Endothelial cell of umbilical vein (primary cell): ENCODE measurements around the gene RXYLT1. TPM values are rescaled to one million over a fixed set of nuclear protein-coding genes. Genes with fewer than 3 reads are reported as not detected.

Experiments
- BruUV-seq: library from RNA; stranded (reverse); fragments of 400-500 nt; replicated peaks from 2 replicates; lab custom pipeline; 2021; lab: Mats Ljungman, UMichigan
- CTCF ChIA-PET: fragments of 300-600, 350-600 bp; sonication (Branson Sonifier 250); formaldehyde crosslinking; loops from one replicate; lab custom pipeline; 2021; ENCODE audit warnings: antibody characterized with exemption, inconsistent platforms; lab: Charles Lee
- POLR2A ChIA-PET: fragments of 300-600, 350-600 bp; sonication (Branson Sonifier 250); formaldehyde crosslinking; loops from one replicate; lab custom pipeline; 2021; ENCODE audit warnings: antibody characterized with exemption, inconsistent platforms; lab: Charles Lee
- DNase-seq: peaks from one replicate; pipeline ENCODE4 v3.0.0-alpha.2; 2011; ENCODE audit warnings: low read depth, low spot score
- FAIRE-seq: peaks from 2 replicates; lab custom pipeline; 2011; peaks lifted over from hg19 to GRCh38; lab: Jason Lieb, UNC
- H2AFZ ChIP-seq: 2 replicates; pipeline ENCODE4 v1.6.0; 2012; ENCODE audit warnings: low read depth, low read length, control low read depth, inconsistent platforms
- H3K27ac ChIP-seq: 2 replicates; pipeline ENCODE4 v1.5.1; 2011; ENCODE audit warnings: low read depth, mild to moderate bottlenecking, control low read depth, low read length, moderate library complexity; ENCODE audit not compliant: insufficient read depth
- H3K27me3 ChIP-seq, 2 experiments: 2 replicates each; pipeline versions ENCODE4 v1.6.0 to v1.6.1; 2011; ENCODE audit warnings: low read length in 2 of 2, mixed read lengths in 1 of 2; ENCODE audit not compliant: control insufficient read depth in 2 of 2, insufficient read depth in 2 of 2
- H3K36me3 ChIP-seq, 2 experiments: 2 replicates in 1 of 2; 3 replicates in 1 of 2; pipeline ENCODE4 v1.5.1; 2011; ENCODE audit warnings: low read length in 2 of 2, mild to moderate bottlenecking in 1 of 2, moderate library complexity in 1 of 2; ENCODE audit not compliant: control insufficient read depth in 2 of 2, insufficient read depth in 2 of 2; ENCODE audit errors: extremely low read depth in 1 of 2
- H3K4me1 ChIP-seq: 3 replicates; pipeline ENCODE4 v1.5.1; 2011; ENCODE audit warnings: mild to moderate bottlenecking, low read length; ENCODE audit not compliant: control insufficient read depth, insufficient read depth; ENCODE audit errors: extremely low read depth
- H3K4me2 ChIP-seq: 2 replicates; pipeline ENCODE4 v1.6.1; 2011; ENCODE audit warnings: low read length, control low read depth, mixed read lengths; ENCODE audit not compliant: insufficient read depth
- H3K4me3 ChIP-seq, 3 experiments: fragments of 200-600 bp in 1 of 3; sonication (generic), shearing (Covaris generic) in 1 of 3; replicated peaks in 1 of 3; 2 replicates each; pipeline ENCODE4 v1.5.1; 2011 to 2016; ENCODE audit warnings: control low read depth in 3 of 3, low read length in 3 of 3, mild to moderate bottlenecking in 2 of 3, inconsistent platforms in 1 of 3, low read depth in 1 of 3, moderate library complexity in 1 of 3; ENCODE audit not compliant: insufficient read depth in 1 of 3
- H3K79me2 ChIP-seq: 2 replicates; pipeline ENCODE4 v1.6.0; 2012; ENCODE audit warnings: low read length, inconsistent platforms; ENCODE audit not compliant: control insufficient read depth, insufficient read depth
- H3K9ac ChIP-seq: replicated peaks from 2 replicates; pipeline ENCODE3; 2011; ENCODE audit warnings: low read length, control low read depth; ENCODE audit not compliant: insufficient read depth; ENCODE audit errors: extremely low read depth
- H3K9me1 ChIP-seq: replicated peaks from 3 replicates; pipeline ENCODE4 v1.6.0; 2011; ENCODE audit warnings: mild to moderate bottlenecking, low read length; ENCODE audit not compliant: control insufficient read depth, insufficient read depth; ENCODE audit errors: extremely low read depth
- H3K9me3 ChIP-seq: replicated peaks from 2 replicates; pipeline ENCODE4 v1.5.1; 2012; ENCODE audit warnings: low read length, inconsistent platforms; ENCODE audit not compliant: control insufficient read depth, insufficient read depth
- H4K20me1 ChIP-seq: replicated peaks from 2 replicates; pipeline ENCODE3; 2011; ENCODE audit warnings: mild to moderate bottlenecking, low read length; ENCODE audit not compliant: control insufficient read depth, insufficient read depth; ENCODE audit errors: extremely low read depth
- CTCF ChIP-seq, 2 donors: IDR thresholded peaks; 1 replicate in 1 of 2; 2 replicates in 1 of 2; pipeline ENCODE4 v1.5.1; 2011; ENCODE audit warnings: low read length in 2 of 2, mild to moderate bottlenecking in 2 of 2, moderate library complexity in 2 of 2, control low read depth in 1 of 2, inconsistent platforms in 1 of 2, low read depth in 1 of 2; ENCODE audit not compliant: insufficient read depth in 1 of 2; ENCODE audit errors: extremely low read depth in 1 of 2
- EZH2 ChIP-seq: IDR thresholded peaks from 2 replicates; pipeline ENCODE4 v1.6.1; 2012; ENCODE audit warnings: borderline replicate concordance, low read depth, mild to moderate bottlenecking, moderate library complexity, low read length, inconsistent platforms; ENCODE audit not compliant: severe bottlenecking
- FOS ChIP-seq: IDR thresholded peaks from 2 replicates; pipeline ENCODE4 v1.6.1; 2011; ENCODE audit warnings: mild to moderate bottlenecking, low read length, moderate library complexity, borderline replicate concordance; ENCODE audit not compliant: insufficient read depth
- GATA2 ChIP-seq: IDR thresholded peaks from 2 replicates; pipeline ENCODE4 v1.7.0; 2011; ENCODE audit warnings: low read depth, mild to moderate bottlenecking, moderate library complexity, mixed read lengths, low read length; ENCODE audit not compliant: insufficient read length, insufficient read depth
- JUN ChIP-seq: IDR thresholded peaks from 2 replicates; pipeline ENCODE4 v1.6.1; 2011; ENCODE audit warnings: borderline replicate concordance, low read depth; ENCODE audit not compliant: insufficient read length, insufficient read depth
- MYC ChIP-seq: IDR thresholded peaks from one replicate; pipeline ENCODE4 v1.6.1; 2011; ENCODE audit warnings: mild to moderate bottlenecking, low read depth, low read length
- POLR2A ChIP-seq: IDR thresholded peaks from 2 replicates; pipeline ENCODE4 v1.6.1; 2012; ENCODE audit warnings: low read depth, mild to moderate bottlenecking, control low read depth, low read length
- POLR2AphosphoS5 ChIP-seq: IDR thresholded peaks from 2 replicates; pipeline ENCODE4 v1.6.1; 2012; ENCODE audit warnings: low read depth, mild to moderate bottlenecking, control low read depth, low read length, moderate library complexity; ENCODE audit not compliant: insufficient read depth
- dilution Hi-C: fragments of 300-500 bp; cut with MboI; formaldehyde crosslinking; loops from one replicate; pipeline ENCODE4 v1.15.0; 2019; ENCODE audit warnings: low sequenced_read_pairs; ENCODE audit not compliant: extremely low pct_ligation_motif_present
- intact Hi-C: fragments of 100-400 bp; cut with micrococcal nuclease; formaldehyde crosslinking; loops from one replicate; pipeline ENCODE4 v1.10.0; 2022
- polyA plus RNA-seq, 4 experiments: library from polyadenylated mRNA; depleted of rRNA in 3 of 4; stranded (reverse) in 3 of 4; unstranded in 1 of 4; fragments of >200 nt; gene quantifications; 2 replicates each; pipeline versions ENCODE4 v1.2.1 to v1.2.3, GENCODE V29; 2011 to 2012; ENCODE audit warnings: missing spikeins in 1 of 4
- total RNA-seq: library from RNA; stranded (reverse); gene quantifications from 2 replicates; pipeline ENCODE4 v1.2.3, GENCODE V29; 2021
- TF ChIP-seq, protein P1 (sequence below): IDR thresholded peaks from 2 replicates; pipeline ENCODE4 v1.6.1; 2011; ENCODE audit not compliant: insufficient read depth, insufficient read length

Gene RXYLT1
- total and polyA plus RNA-seq, 2 donors (not counting 3 experiments of a cell fraction or from before 2014, with no cell fraction given) = 8.1 to 13.1 TPM

DNA sequence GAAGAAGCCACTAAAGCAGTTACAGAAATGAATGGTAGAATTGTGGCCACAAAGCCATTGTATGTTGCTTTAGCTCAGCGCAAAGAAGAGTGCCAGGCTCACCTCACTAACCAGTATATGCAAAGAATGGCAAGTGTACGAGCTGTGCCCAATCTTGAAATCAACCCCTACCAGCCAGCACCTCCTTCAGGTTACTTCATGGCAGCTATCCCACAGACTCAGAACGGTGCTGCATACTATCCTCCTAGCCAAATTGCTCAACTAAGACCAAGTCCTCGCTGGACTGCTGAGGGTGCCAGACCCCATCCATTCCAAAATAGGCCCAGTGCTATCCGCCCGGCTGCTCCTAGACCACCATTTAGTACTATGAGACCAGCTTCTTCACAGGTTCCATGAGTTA lies 43.3 kb downstream of the RXYLT1 start:
- no peaks in the 10 kb centered on the region for H3K9me3 ChIP-seq
- H3K36me3 ChIP-seq = no peaks in the 10 kb centered on the region
- H3K27me3 ChIP-seq = peaks cover 0 to 1% of the 10 kb centered on the region in 2 experiments
- H3K27ac ChIP-seq = no peak overlapping the region
- no peak overlapping the region for H3K4me2 ChIP-seq
- FAIRE-seq = no peak
- BruUV-seq = no TSS peak
- no peaks in the 10 kb centered on the region for H3K79me2 ChIP-seq
- no peak overlapping the region for H3K4me3 ChIP-seq
- peaks cover 2% of the 10 kb centered on the region for H3K4me1 ChIP-seq
- ChIA-PET CTCF (interaction anchor here (0.6 to 1.7 kb wide), 5 partner anchors 10 to 433 kb away, joined by 3 to 6 read pairs (median 5); no protein-coding TSS in a partner anchor), POLR2A (no interaction called here)
- no peaks in the 10 kb centered on the region for H3K9me1 ChIP-seq
- dilution Hi-C loops (no loop called here), intact Hi-C loops (no loop called here)
- no peak overlapping the region for H2AFZ ChIP-seq
- no peak for DNase-seq
- no peak overlapping the region for H3K9ac ChIP-seq
- TF ChIP-seq MYC (no peak), EZH2 (no peak), GATA2 (no peak), FOS (no peak), CTCF (IDR thresholded peaks at IDR 0.05; ENCODE audit: extremely low read depth in 1 of 2, insufficient read depth in 1 of 2, low read depth in 1 of 2, low read length in 2 of 2) (no peak), POLR2A (no peak), JUN (no peak), POLR2AphosphoS5 (no peak)
- TF ChIP-seq, protein P1, sequence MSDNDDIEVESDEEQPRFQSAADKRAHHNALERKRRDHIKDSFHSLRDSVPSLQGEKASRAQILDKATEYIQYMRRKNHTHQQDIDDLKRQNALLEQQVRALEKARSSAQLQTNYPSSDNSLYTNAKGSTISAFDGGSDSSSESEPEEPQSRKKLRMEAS = no peak
- no peaks in the 10 kb centered on the region for H4K20me1 ChIP-seq
